Ramos (cell line): ENCODE measurements around the gene KLF7.
"Not testable (repeated sequence)": the region's sequence is repeated elsewhere in the genome, so short reads cannot be mapped to it uniquely, and the experiment has no call there.

Experiments
- in situ Hi-C: fragments of 300-500 bp; cut with MboI; formaldehyde crosslinking; loops from one replicate; pipeline ENCODE4 v1.14.3; 2022; ENCODE audit warnings: low sequenced_read_pairs; ENCODE audit not compliant: unreplicated experiment

Gene KLF7

DNA sequence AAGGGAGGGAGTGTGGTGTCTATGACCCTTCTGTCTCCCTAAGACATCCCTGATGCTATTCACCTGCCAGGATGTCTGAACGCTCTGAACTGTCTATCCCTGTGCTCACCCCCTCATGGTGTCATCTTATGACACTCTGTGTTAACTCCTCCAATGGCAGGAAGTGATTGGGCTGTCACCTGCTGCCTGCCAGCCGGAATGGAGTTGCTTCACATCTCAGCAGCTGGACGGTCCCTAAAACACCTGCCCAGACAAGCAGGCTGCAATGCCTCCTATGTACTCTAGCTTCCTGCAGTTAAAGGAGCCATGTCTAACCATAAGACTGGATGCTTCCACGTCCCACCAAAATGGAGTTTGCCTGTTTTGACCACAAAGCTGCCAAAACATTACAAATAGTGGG lies 126.5 kb downstream of the KLF7 start:
- in situ Hi-C loops = no loop called here

DNA sequence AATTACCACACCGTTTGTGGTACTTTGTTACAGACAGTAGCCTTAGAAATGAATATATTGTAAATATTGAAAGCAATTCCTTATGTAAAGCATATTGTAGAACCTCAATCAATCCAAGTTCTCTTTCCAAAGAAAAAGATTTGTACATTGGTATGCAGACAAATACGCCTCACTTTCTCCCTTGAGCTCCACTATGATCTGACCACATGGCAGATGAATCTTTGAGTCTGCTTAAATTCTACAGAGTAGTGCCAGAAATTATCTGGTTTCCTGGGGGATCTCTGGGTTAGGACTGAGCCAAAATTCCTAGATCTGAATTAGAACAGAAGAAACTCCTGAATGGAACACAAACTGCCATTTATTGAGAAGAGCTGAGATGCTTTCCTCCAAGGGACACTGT lies 127.4 kb downstream of the KLF7 start:
- in situ Hi-C loops = no loop called here

DNA sequence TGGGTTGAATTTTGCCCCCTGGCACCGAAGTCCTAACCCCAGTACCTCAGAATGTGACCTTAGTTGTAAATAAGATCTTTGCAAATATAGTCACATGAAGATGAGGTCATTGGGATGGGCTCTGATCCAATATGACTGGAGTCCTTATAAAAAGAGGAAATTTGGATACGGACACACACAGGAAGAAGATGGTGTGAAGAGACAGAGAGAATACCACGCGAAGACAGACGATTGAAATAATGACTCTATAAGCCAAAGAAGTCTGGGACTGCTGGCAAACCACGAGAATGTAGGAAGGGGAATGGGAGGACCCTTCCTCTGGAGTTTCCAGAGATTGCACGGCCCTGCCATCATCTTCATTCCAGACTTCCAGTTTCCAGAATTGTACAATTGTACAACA lies 127.9 kb downstream of the KLF7 start:
- in situ Hi-C loops = no loop called here

DNA sequence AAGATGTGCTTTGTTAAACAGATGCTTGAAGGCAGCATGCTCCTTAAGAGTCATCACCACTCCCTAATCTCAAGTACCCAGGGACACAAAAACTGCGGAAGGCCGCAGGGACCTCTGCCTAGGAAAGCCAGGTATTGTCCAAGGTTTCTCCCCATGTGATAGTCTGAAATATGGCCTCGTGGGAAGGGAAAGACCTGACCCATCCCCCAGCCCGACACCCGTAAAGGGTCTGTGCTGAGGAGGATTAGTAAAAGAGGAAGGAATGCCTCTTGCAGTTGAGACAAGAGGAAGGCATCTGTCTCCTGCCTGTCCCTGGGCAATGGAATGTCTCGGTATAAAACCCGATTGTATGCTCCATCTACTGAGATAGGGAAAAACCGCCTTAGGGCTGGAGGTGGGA lies 128.7 kb downstream of the KLF7 start:
- in situ Hi-C loops = not testable (repeated sequence)

DNA sequence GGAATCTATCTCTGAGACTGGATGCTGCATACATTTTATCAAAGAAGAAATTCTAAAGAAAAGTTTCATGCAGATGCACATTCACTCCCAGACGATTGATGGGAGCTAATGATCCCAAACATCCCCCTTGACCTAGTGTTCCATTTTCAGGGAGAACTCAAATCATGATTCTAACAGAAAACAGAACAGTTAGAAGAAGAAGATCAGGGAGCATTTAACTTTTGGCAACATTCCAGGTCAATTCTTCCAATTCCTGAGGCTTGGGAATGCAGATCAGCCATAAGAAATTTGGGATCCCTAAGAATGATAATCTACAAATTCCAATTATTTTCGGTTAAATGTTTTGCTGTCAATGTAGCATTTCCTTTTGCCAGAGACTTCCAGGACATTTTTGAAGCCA lies 129.9 kb downstream of the KLF7 start:
- in situ Hi-C loops = no loop called here

DNA sequence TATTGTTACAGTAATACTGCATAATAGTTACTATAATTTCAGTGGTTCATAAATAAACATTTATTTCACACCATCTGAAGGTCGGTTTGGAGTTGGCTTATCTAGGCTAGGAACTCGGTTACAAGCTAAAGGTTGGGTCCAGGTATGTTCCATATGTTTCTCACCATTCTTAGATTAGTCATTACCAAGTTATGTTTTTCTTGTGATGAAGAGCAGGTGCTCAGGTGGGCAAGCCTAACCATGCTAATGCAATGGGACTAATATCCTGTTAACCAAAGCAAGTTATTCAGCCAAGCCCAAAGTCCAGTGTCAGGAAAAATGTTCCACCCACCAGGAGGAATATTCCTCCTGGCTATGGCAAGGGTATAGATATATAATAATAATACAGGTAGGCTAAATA lies 133.3 kb downstream of the KLF7 start:
- in situ Hi-C loops = no loop called here
